HG03439 (cell line): ENCODE measurements around the gene ZNF567.
A peak's percentile ranks its signal among the peaks of the same experiment; 100 is the strongest.
"Not testable (repeated sequence)": the region's sequence is repeated elsewhere in the genome, so short reads cannot be mapped to it uniquely, and the experiment has no call there.

Source experiments
- ATAC-seq: cut with Tn5 transposase; IDR thresholded peaks from one replicate; pipeline ENCODE4 v1.9.1; 2021; ENCODE audit warnings: mild to moderate bottlenecking, moderate library complexity; ENCODE audit not compliant: unreplicated experiment

The ZNF567 gene

GRCh38 chr19:36687214-36688056, at the start of gene ZNF567:
Gene ZNF567 (plus strand): TSS chr19:36687612. CDS start chr19:36694868, 7,256 bp downstream.
- ATAC-seq: peak; percentile 86

DNA sequence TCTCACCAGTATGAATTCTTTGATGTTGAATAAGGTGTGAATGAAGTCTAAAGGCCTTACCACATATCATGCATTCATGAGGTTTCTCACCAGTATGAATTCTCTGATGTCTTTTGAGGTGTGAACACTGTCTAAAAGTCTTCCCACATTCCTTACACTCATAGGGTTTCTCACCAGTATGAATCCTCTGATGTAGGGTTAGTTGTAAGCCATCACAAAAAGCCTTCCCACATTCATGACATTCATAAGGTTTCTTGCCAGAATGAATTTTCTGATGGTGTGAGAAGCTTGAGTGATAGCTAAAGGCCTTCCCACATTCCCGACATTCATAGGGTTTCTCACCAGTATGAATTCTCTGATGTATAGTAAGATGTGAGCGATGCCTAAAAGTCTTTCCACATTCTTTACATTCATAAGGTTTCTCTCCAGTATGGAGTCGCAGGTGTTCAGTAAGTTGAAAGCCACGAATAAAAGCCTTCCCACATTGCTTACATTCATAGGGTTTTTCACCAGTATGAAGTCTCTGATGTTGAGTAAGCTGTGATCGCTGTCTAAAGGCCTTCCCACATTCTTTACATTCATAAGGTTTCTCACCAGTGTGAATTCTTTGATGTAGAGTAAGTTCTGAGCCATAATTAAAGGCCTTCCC, 48.4 kb upstream of the ZNF567 start:
- no peak for ATAC-seq

GRCh38 chr19:36646746-36647145, 40.7 kb upstream of the ZNF567 start:
- ATAC-seq: no peak

- no peak for ATAC-seq
These were observed 34.5 kb upstream of the ZNF567 start for GRCh38 chr19:36652958-36653357.

DNA sequence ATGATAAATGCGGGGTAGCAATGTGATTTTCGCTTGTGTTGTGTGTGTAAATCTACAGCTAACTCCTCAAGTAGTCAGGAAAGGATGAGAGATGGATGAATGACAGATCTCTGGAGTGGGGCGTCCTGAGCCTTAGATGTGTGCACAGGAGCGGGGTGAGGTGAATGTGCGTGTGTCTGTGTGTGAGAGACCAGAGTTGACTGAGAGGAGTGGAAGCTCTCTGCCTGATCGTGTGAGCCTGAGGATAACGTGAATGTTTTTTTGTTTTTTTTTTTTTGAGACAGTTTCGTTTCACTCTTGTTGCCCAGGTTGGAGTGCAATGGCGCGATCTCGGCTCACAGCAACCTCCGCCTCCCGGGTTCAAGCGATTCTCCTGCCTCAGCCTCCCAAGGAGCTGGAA, 21.6 kb upstream of the ZNF567 start:
- no peak for ATAC-seq

DNA sequence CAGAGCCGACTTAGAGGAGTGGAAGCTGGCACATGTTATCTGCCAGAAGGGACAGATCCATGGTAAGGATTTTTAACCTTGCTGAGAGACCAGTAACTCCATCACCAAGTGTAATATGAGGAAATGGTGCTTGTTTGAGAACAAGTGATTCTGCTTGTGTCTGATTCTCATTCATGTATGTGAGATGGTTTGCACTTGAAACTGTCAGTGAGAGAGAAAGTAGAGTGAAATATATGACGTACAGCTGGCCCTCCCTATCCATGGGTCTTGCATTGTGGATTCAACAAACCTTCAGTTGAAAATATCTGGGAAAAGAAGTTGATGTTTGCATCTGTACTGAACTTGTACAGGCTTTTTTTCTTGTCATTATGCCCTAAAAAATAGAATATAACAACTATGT, 18.8 kb upstream of the ZNF567 start:
- no peak for ATAC-seq

GRCh38 chr19:36672368-36672767, 15.0 kb upstream of the ZNF567 start:
- ATAC-seq: no peak

DNA sequence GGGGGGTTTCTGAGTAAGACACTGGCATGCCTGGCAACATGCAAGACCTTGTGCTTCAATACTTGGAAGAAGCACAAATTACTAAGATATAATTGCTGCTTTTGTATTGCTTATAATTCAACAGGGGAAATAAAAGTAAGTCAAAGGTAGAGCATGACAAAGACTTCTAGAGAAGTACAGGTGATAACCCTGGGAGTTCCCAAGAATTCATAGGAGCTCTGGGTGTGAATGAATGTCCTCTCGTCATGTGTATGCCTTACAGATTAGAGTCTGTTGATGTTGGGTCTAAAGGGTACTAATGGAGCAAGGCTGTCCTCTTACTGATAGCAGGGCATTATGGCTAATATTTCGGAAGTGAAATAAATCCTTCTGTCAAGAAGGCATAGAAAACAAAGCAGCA, 13.2 kb upstream of the ZNF567 start:
- ATAC-seq: no peak

DNA sequence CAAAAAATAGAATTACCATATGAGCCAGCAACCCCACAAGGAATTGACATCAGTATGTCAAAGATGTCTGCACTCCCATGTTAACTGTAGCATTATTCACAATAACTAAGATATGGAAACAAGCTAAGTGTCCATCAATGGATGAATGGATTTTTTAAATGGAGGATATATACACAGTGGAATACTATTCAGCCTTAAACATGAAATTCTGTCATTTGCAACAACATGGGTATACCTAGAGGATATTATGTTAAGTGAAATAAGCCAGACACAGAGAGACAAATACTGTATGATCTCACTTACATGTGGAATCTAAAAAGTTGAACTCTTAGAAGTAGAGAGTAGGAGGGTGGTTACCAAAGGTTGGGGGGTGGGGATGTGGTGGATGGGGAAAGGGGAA, 8.0 kb upstream of the ZNF567 start:
- ATAC-seq: no peak

GRCh38 chr19:36685835-36686234, 1.6 kb upstream of the ZNF567 start:
- ATAC-seq: no peak

- no peak for ATAC-seq
These were observed 823 bp upstream of the ZNF567 start for GRCh38 chr19:36686365-36687213.

DNA sequence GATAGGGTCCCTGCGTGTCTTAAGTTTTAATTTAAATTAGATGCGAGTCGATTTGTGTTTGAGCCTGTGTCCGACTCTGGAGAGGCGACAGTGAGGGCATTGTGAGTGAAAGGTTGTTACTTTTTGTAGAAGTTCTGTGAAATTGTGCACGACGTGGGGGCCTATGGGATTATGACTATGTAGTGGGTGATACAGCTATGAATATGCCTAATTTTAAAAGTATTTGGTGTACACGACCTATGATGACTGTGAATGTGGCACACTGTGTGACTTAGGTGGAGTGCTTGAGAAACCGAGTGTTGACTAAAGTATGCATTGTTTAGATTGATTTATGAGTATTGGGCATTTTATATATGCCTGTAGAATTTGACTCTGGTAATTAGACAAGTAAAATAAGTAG, 646 bp downstream of the ZNF567 start:
- ATAC-seq: no peak

DNA sequence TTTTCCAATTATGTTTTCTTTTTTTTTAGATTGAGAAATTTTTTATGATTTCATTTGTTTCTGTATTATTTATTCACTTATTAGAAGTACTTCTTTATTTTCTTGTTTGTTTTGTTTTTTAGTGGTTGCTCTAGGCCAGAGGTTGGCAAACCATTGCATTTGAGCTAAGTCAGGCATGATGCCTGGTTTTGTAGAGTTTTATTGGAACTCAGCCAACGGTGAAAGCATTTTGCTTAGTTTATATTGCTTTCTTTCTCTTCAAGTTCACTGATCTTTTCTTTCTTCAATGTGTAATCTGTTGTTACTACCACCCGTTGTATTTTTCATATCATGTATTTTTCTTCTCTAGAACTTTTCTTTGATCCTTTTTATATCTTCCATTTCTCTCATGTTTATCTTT, 19.7 kb downstream of the ZNF567 start:
- no peak for ATAC-seq

GRCh38 chr19:36709423-36709822, 22.0 kb downstream of the ZNF567 start:
- no peak for ATAC-seq

DNA sequence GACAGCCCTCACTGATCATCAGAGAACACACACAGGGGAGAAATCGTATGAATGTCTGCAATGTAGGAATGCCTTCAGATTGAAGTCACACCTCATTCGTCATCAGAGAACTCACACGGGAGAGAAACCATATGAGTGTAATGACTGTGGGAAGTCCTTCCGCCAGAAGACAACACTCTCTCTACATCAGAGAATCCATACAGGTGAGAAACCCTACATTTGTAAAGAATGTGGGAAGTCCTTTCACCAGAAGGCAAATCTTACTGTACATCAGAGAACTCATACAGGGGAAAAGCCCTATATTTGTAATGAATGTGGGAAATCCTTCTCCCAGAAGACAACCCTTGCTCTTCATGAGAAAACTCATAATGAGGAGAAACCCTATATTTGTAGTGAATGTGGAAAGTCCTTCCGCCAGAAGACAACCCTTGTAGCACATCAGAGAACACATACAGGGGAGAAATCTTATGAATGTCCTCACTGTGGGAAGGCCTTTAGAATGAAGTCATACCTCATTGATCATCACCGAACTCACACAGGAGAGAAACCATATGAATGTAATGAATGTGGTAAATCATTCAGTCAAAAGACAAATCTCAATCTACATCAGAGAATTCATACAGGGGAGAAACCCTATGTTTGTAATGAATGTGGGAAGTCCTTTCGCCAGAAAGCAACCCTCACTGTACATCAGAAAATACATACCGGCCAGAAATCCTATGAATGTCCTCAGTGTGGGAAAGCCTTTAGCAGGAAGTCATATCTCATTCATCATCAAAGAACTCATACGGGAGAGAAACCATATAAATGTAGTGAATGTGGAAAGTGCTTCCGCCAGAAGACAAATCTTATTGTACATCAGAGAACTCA, 32.5 kb downstream of the ZNF567 start:
- no peak for ATAC-seq

DNA sequence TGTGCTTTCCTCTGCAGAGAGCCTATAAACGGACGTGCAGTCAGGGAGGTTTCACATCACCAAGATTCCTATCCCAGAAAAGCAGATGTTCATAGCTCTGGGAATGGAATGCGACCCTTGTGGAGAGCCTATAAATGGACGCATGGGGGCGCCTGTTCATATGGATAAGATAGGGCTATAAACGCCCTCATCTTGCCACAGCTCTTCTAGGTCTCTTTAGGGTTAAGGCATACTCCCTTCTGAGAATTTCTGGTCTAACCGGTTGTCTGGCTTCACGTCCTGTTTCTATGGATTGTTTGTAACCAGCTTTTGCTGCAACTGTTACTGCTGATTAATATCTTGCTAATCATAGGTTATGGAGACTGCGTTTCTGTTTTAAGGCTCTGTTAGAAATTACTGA, 48.8 kb downstream of the ZNF567 start:
- ATAC-seq: not testable (repeated sequence)

GRCh38 chr19:36745870-36746269, 58.5 kb downstream of the ZNF567 start:
- no peak for ATAC-seq

- no peak for ATAC-seq
These were observed 60.3 kb downstream of the ZNF567 start for GRCh38 chr19:36747750-36748149.

- no peak for ATAC-seq
These were observed 61.2 kb downstream of the ZNF567 start for GRCh38 chr19:36748431-36749275.

DNA sequence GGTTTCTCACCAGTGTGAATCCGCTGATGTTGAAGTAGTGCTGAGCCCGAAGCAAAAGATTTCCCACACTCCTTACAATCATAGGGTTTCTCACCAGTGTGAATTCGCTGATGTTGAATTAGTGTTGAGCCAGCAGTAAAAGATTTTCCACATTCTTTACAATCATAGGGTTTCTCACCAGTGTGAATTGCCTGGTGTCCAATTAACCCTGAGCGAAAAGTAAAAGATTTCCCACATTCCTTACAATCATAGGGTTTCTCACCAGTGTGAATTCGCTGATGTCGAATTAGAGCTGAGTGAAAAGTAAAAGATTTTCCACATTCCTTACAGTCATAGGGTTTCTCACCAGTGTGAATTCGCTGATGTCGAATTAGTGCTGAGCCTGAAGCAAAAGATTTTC, 62.2 kb downstream of the ZNF567 start:
- not testable (repeated sequence) for ATAC-seq
